Trophoblast cell (in vitro differentiated cells and primary cell): ENCODE measurements around the gene RAVER2.
"Not testable (repeated sequence)": the region's sequence is repeated elsewhere in the genome, so short reads cannot be mapped to it uniquely, and the experiment has no call there.

Source experiments
- DNase-seq, 2 donors: peaks; one replicate each; pipeline ENCODE4 v3.0.0-alpha.2; 2016
- H2AFZ ChIP-seq: 2 replicates; pipeline ENCODE4 v1.6.1; 2013; ENCODE audit warnings: low read length, moderate library complexity, mild to moderate bottlenecking; ENCODE audit not compliant: insufficient read depth, poor library complexity
- H2AK5ac ChIP-seq: 2 replicates; pipeline ENCODE4 v1.6.1; 2013; ENCODE audit warnings: mild to moderate bottlenecking, low read length
- H2BK120ac ChIP-seq: 2 replicates; pipeline ENCODE4 v1.6.1; 2013; ENCODE audit warnings: low read length, mild to moderate bottlenecking, moderate library complexity; ENCODE audit not compliant: insufficient read depth, poor library complexity
- H2BK12ac ChIP-seq: 2 replicates; pipeline ENCODE4 v1.6.1; 2013; ENCODE audit warnings: mild to moderate bottlenecking, low read length, moderate library complexity
- H2BK5ac ChIP-seq: 2 replicates; pipeline ENCODE4 v1.6.1; 2013; ENCODE audit warnings: low read length, low read depth, moderate library complexity, mild to moderate bottlenecking; ENCODE audit not compliant: poor library complexity
- H3K14ac ChIP-seq: 2 replicates; pipeline ENCODE4 v1.6.1; 2013; ENCODE audit warnings: mild to moderate bottlenecking, low read length
- H3K18ac ChIP-seq: 2 replicates; pipeline ENCODE4 v1.6.1; 2013; ENCODE audit warnings: mild to moderate bottlenecking, low read length
- H3K23ac ChIP-seq: 2 replicates; pipeline ENCODE4 v1.6.1; 2013; ENCODE audit warnings: low read length
- H3K27ac ChIP-seq: 2 replicates; pipeline ENCODE4 v1.5.1; 2013; ENCODE audit warnings: low read depth, mild to moderate bottlenecking, inconsistent platforms, low read length, moderate library complexity
- H3K27me3 ChIP-seq: 2 replicates; pipeline ENCODE4 v1.6.1; 2013; ENCODE audit warnings: inconsistent platforms, mild to moderate bottlenecking, low read length, moderate library complexity; ENCODE audit not compliant: insufficient read depth
- H3K36me3 ChIP-seq, 2 experiments: 1 replicate in 1 of 2; 2 replicates in 1 of 2; pipeline ENCODE4 v1.6.1; 2013; ENCODE audit warnings: low read length in 2 of 2, mild to moderate bottlenecking in 2 of 2, moderate library complexity in 1 of 2; ENCODE audit not compliant: insufficient read depth in 2 of 2, control insufficient read depth in 1 of 2
- H3K4ac ChIP-seq: 2 replicates; pipeline ENCODE4 v1.6.1; 2013; ENCODE audit warnings: low read depth, mild to moderate bottlenecking, low read length, moderate library complexity
- H3K4me1 ChIP-seq, 2 experiments: 1 replicate in 1 of 2; 2 replicates in 1 of 2; pipeline ENCODE4 v1.6.1; 2013; ENCODE audit warnings: low read length in 2 of 2, mild to moderate bottlenecking in 2 of 2, moderate library complexity in 1 of 2; ENCODE audit not compliant: insufficient read depth in 2 of 2, control insufficient read depth in 1 of 2
- H3K4me2 ChIP-seq: 2 replicates; pipeline ENCODE4 v1.6.1; 2013; ENCODE audit warnings: inconsistent platforms, mild to moderate bottlenecking, low read length, moderate library complexity
- H3K4me3 ChIP-seq: 2 replicates; pipeline ENCODE4 v1.5.1; 2013; ENCODE audit warnings: mild to moderate bottlenecking, low read depth, low read length, inconsistent platforms
- H3K79me1 ChIP-seq: one replicate; pipeline ENCODE4 v1.6.1; 2013; ENCODE audit warnings: low read length
- H3K79me2 ChIP-seq: 2 replicates; pipeline ENCODE4 v1.6.1; 2013; ENCODE audit warnings: low read length, mild to moderate bottlenecking; ENCODE audit not compliant: control insufficient read depth, insufficient read depth, poor library complexity
- H3K9ac ChIP-seq: 2 replicates; pipeline ENCODE4 v1.6.1; 2013; ENCODE audit warnings: mild to moderate bottlenecking, low read length
- H3K9me3 ChIP-seq: 2 replicates; pipeline ENCODE4 v1.6.1; 2013; ENCODE audit warnings: low read depth, mild to moderate bottlenecking, control low read depth, inconsistent platforms, low read length; ENCODE audit not compliant: insufficient read depth
- H4K12ac ChIP-seq: 2 replicates; pipeline ENCODE4 v1.6.1; 2013; ENCODE audit warnings: low read depth, mild to moderate bottlenecking, low read length, moderate library complexity
- H4K8ac ChIP-seq: 2 replicates; pipeline ENCODE4 v1.6.1; 2013; ENCODE audit warnings: low read depth, mild to moderate bottlenecking, low read length, moderate library complexity
- H4K91ac ChIP-seq: one replicate; pipeline ENCODE4 v1.6.1; 2013; ENCODE audit warnings: low read depth, mild to moderate bottlenecking, low read length, moderate library complexity
- WGBS: extraction: QIAGEN DNeasy Blood & Tissue Kit; methylation state at CpG from one replicate; pipeline ENCODE4 v1.1.7; 2013; ENCODE audit warnings: missing lambda C conversion rate; ENCODE audit not compliant: insufficient read length, insufficient coverage; ENCODE audit errors: extremely low coverage; 5-methylcytosine and 5-hydroxymethylcytosine counted together

RAVER2 gene

DNA sequence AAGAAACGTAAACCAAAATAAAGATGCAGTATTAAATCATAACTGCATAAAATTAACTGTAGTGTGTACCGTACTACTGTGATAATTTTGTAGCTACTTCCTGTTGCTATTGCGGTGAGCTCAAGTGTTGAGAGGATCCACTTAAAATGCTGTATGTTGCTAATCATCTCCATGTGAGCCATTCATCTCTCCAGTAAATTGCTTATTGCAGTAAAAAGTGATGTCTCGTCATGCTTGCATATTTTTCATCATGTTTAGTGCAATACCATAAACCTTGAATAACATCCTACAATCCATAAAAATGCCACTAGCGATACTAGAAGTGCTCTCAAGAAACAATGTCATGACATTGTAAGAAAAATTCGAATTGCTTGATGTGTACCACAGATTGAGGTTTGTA, 66.3 kb downstream of the RAVER2 start:
- Histone ChIP-seq H3K9me3 (no peaks in the 10 kb centered on the region), H3K14ac (no peak overlapping the region), H3K27ac (no peak overlapping the region), H2AFZ (no peak overlapping the region), H3K27me3 (no peaks in the 10 kb centered on the region), H3K36me3 (no peaks in the 10 kb centered on the region), H2AK5ac (no peak overlapping the region), H3K4me3 (no peak overlapping the region), H2BK12ac (no peak overlapping the region), H3K4me2 (no peak overlapping the region), H4K12ac (no peak overlapping the region), H2BK5ac (no peak overlapping the region), H3K79me2 (no peaks in the 10 kb centered on the region), H3K18ac (no peak overlapping the region), H3K23ac (no peak overlapping the region), H2BK120ac (no peak overlapping the region), H3K4ac (no peak overlapping the region), H3K4me1 (no peaks in the 10 kb centered on the region), H3K79me1 (no peaks in the 10 kb centered on the region), H3K9ac (no peak overlapping the region), H4K8ac (no peak overlapping the region), H4K91ac (no peak overlapping the region)
- no CpG with 5 or more reads among the region's 6 CpGs for WGBS
- DNase-seq: no peak

- Histone ChIP-seq H3K18ac (no peak overlapping the region), H3K9me3 (no peaks in the 10 kb centered on the region), H3K4me1 (no peaks in the 10 kb centered on the region), H2AFZ (no peak overlapping the region), H4K91ac (no peak overlapping the region), H3K79me2 (no peaks in the 10 kb centered on the region), H2BK5ac (no peak overlapping the region), H4K12ac (no peak overlapping the region), H3K4me3 (no peak overlapping the region), H3K27ac (no peak overlapping the region), H3K23ac (no peak overlapping the region), H3K27me3 (no peaks in the 10 kb centered on the region), H2AK5ac (no peak overlapping the region), H2BK12ac (no peak overlapping the region), H2BK120ac (no peak overlapping the region), H3K79me1 (no peaks in the 10 kb centered on the region), H4K8ac (no peak overlapping the region), H3K36me3 (no peaks in the 10 kb centered on the region), H3K9ac (no peak overlapping the region), H3K4me2 (no peak overlapping the region), H3K14ac (no peak overlapping the region), H3K4ac (no peak overlapping the region)
- no peak for DNase-seq
- no CpG with 5 or more reads among the region's 1 CpG for WGBS
Observed at GRCh38 chr1:64814427-64814826, 69.6 kb downstream of the RAVER2 start.

- H3K79me1 ChIP-seq, H3K27me3 ChIP-seq, H3K9ac ChIP-seq, DNase-seq, H3K4me1 ChIP-seq, H3K4ac ChIP-seq, H2BK120ac ChIP-seq, H3K27ac ChIP-seq, H4K12ac ChIP-seq, H4K91ac ChIP-seq, H2AK5ac ChIP-seq, H3K4me2 ChIP-seq, H3K18ac ChIP-seq, H3K36me3 ChIP-seq, H3K9me3 ChIP-seq, H2BK5ac ChIP-seq, H4K8ac ChIP-seq, H2BK12ac ChIP-seq, H3K23ac ChIP-seq, H3K4me3 ChIP-seq, H2AFZ ChIP-seq, H3K14ac ChIP-seq, H3K79me2 ChIP-seq: not testable (repeated sequence)
- no CpG with 5 or more reads among the region's 5 CpGs for WGBS
Observed at GRCh38 chr1:64817364-64817763, 72.5 kb downstream of the RAVER2 start.

GRCh38 chr1:64820572-64820971, 75.7 kb downstream of the RAVER2 start:
- not testable (repeated sequence) for H3K4me2 ChIP-seq, H4K12ac ChIP-seq, H2AK5ac ChIP-seq, H3K4ac ChIP-seq, H3K79me2 ChIP-seq, H3K9me3 ChIP-seq, H3K18ac ChIP-seq, H2BK5ac ChIP-seq, H2BK12ac ChIP-seq, H3K27me3 ChIP-seq, H3K23ac ChIP-seq, H2BK120ac ChIP-seq, H3K14ac ChIP-seq, DNase-seq, H3K27ac ChIP-seq, H3K36me3 ChIP-seq, H2AFZ ChIP-seq, H4K8ac ChIP-seq, H3K79me1 ChIP-seq, H3K9ac ChIP-seq, H3K4me1 ChIP-seq, H3K4me3 ChIP-seq, H4K91ac ChIP-seq
- no CpG with 5 or more reads among the region's 3 CpGs for WGBS
